Endodermal cell (in vitro differentiated cells): Measurements from ENCODE around the gene ELANE. TPM values are rescaled to one million over a fixed set of nuclear protein-coding genes. Genes with fewer than 3 reads are reported as not detected.

Experiments used
- DNase-seq: peaks from one replicate; pipeline ENCODE4 v3.0.0-alpha.2; 2017
- H3K27ac ChIP-seq: 2 replicates; pipeline ENCODE4 v1.5.1; 2013; ENCODE audit warnings: mild to moderate bottlenecking, low read depth, low read length, moderate library complexity
- H3K27me3 ChIP-seq: 2 replicates; pipeline ENCODE4 v1.6.1; 2013; ENCODE audit warnings: mild to moderate bottlenecking, low read length, moderate library complexity; ENCODE audit not compliant: insufficient read depth, control insufficient read depth, poor library complexity, severe bottlenecking
- H3K36me3 ChIP-seq: 2 replicates; pipeline ENCODE4 v1.7.0; 2013; ENCODE audit warnings: mild to moderate bottlenecking, low read length, moderate library complexity; ENCODE audit not compliant: control insufficient read depth, insufficient read depth
- H3K4me1 ChIP-seq: one replicate; pipeline ENCODE4 v1.7.0; 2013; ENCODE audit warnings: low read length; ENCODE audit not compliant: control insufficient read depth, insufficient read depth
- H3K4me3 ChIP-seq: 2 replicates; pipeline ENCODE4 v1.5.1; 2013; ENCODE audit warnings: mild to moderate bottlenecking, low read length, moderate library complexity
- H3K9ac ChIP-seq: 2 replicates; pipeline ENCODE4 v1.6.1; 2013; ENCODE audit warnings: mild to moderate bottlenecking, low read length, moderate library complexity; ENCODE audit not compliant: poor library complexity, severe bottlenecking; ENCODE audit errors: extremely low read depth
- H3K9me3 ChIP-seq: 2 replicates; pipeline ENCODE4 v1.6.1; 2013; ENCODE audit warnings: mild to moderate bottlenecking, low read length, moderate library complexity; ENCODE audit not compliant: control insufficient read depth
- H3K27ac Mint-ChIP-seq: 2 replicates; pipeline ENCODE4 v1.8.0; 2020; ENCODE audit warnings: mixed read lengths
- H3K27me3 Mint-ChIP-seq: 2 replicates; pipeline ENCODE4 v1.8.0; 2021; ENCODE audit warnings: mild to moderate bottlenecking, mixed read lengths; ENCODE audit not compliant: insufficient read depth
- H3K36me3 Mint-ChIP-seq: 2 replicates; pipeline ENCODE4 v1.8.0; 2020; ENCODE audit warnings: low read depth, mixed read lengths
- H3K4me1 Mint-ChIP-seq: 2 replicates; pipeline ENCODE4 v1.8.0; 2020; ENCODE audit warnings: mixed read lengths
- H3K4me3 Mint-ChIP-seq: 2 replicates; pipeline ENCODE4 v1.8.0; 2020; ENCODE audit warnings: mild to moderate bottlenecking, moderate library complexity, mixed read lengths
- H3K9me3 Mint-ChIP-seq: 2 replicates; pipeline ENCODE4 v1.8.0; 2020; ENCODE audit warnings: mild to moderate bottlenecking, mixed read lengths
- CTCF ChIP-seq: fragments of 200-600 bp; sonication (generic); conservative IDR thresholded peaks from 2 replicates; pipeline ENCODE4 v1.5.0; 2021; ENCODE audit warnings: antibody characterized with exemption, mild to moderate bottlenecking
- WGBS, 2 experiments: methylation state at CpG; one replicate each; pipeline versions ENCODE4 v1.1.5 to v1.1.7; 2013; ENCODE audit warnings: missing lambda C conversion rate in 2 of 2, mixed read lengths in 1 of 2; ENCODE audit not compliant: insufficient coverage in 1 of 2, insufficient read length in 1 of 2; 5-methylcytosine and 5-hydroxymethylcytosine counted together
- total RNA-seq, 2 donors: library from RNA; stranded (reverse); fragmentation: NEBNext Ultra II Directional in 1 of 2; extraction: Animal tissue kit (Norgen Biotek cat#: 25700) in 1 of 2; gene quantifications; 2 replicates in 1 of 2; 3 replicates in 1 of 2; pipeline ENCODE4 v1.2.1, GENCODE V29; 2021

ELANE gene
- total RNA-seq, 2 donors from 2014 or later, result not detected

DNA sequence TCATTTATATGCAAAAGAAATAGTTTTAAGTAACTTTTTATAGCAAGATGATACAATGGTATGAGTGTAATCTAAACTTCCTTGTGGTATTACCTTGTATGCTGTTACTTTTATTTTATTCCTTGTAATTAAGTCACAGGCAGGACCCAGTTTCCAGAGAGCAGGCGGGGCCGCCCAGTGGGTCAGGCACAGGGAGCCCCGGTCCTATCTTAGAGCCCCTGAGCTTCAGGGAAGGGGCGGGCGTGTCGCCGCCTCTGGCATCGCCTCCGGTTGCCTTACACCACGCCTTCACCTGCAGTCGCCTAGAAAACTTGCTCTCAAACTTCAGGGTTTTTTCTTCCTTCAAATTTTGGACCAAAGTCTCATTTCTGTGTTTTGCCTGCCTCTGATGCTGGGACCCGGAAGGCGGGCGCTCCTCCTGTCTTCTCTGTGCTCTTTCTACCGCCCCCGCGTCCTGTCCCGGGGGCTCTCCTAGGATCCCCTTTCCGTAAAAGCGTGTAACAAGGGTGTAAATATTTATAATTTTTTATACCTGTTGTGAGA is 40.5 kb upstream of the ELANE start:
- TF ChIP-seq CTCF, result no peak
- peak; percentile 56 for DNase-seq
- H3K36me3 ChIP-seq, result peaks cover 57% of the 10 kb centered on the region
- no peak overlapping the region for H3K27ac ChIP-seq
- no peaks in the 10 kb centered on the region for H3K9me3 ChIP-seq
- no peak overlapping the region for H3K4me3 ChIP-seq
- Mint-ChIP-seq H3K4me3 (no peak overlapping the region), H3K4me1 (no peaks in the 10 kb centered on the region), H3K9me3 (no peaks in the 10 kb centered on the region), H3K27me3 (no peaks in the 10 kb centered on the region), H3K27ac (no peak overlapping the region), H3K36me3 (peaks cover 61% of the 10 kb centered on the region)
- WGBS, 2 experiments, result 95 to 98% methylated on average over 11 to 20 of the region's 20 CpGs
- no peak overlapping the region for H3K9ac ChIP-seq
- no peaks in the 10 kb centered on the region for H3K4me1 ChIP-seq
- H3K27me3 ChIP-seq, result no peaks in the 10 kb centered on the region

DNA sequence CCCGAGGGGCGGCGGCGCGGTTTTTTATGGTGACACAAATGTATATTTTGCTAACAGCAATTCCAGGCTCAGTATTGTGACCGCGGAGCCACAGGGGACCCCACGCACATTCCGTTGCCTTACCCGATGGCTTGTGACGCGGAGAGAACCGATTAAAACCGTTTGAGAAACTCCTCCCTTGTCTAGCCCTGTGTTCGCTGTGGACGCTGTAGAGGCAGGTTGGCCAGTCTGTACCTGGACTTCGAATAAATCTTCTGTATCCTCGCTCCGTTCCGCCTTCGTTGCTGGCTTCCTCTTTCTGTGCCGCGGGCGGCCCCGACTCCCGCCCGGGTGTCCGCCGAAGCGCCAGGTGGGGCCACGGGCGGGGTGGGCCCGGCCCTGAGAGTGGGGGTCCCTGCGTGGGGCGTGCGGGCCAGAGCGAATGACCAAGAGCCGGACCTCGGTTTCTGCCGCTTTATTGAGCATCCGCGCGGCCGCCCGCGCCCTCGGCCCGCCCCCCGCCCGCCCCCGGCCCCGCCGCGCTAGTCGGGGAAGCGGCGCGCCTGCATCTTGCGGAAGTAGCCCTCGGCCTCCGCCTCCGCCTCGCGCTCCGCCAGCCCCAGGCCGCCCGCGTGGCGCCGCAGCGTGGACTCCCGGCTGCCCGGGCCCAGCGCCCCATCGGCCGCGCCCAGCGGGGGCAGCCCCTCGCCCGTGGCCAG is 39.9 kb upstream of the ELANE start:
- 97% methylated on average over 62 to 77 of the region's 80 CpGs for WGBS, 2 experiments
- Histone ChIP-seq H3K27ac (no peak overlapping the region), H3K27me3 (no peaks in the 10 kb centered on the region), H3K9me3 (no peaks in the 10 kb centered on the region), H3K4me3 (no peak overlapping the region), H3K9ac (no peak overlapping the region), H3K4me1 (no peaks in the 10 kb centered on the region), H3K36me3 (peaks cover 50% of the 10 kb centered on the region)
- Mint-ChIP-seq H3K27me3 (no peaks in the 10 kb centered on the region), H3K4me3 (no peak overlapping the region), H3K4me1 (no peaks in the 10 kb centered on the region), H3K9me3 (no peaks in the 10 kb centered on the region), H3K36me3 (peaks cover 60% of the 10 kb centered on the region), H3K27ac (no peak overlapping the region)
- TF ChIP-seq CTCF, result no peak
- peak; percentile 55 for DNase-seq

GRCh38 chr19:812747-813218 is 39.3 kb upstream of the ELANE start:
- Histone ChIP-seq H3K36me3 (peaks cover 45% of the 10 kb centered on the region), H3K9ac (no peak overlapping the region), H3K27me3 (no peaks in the 10 kb centered on the region), H3K9me3 (no peaks in the 10 kb centered on the region), H3K27ac (no peak overlapping the region), H3K4me3 (no peak overlapping the region), H3K4me1 (no peaks in the 10 kb centered on the region)
- 96 to 98% methylated on average over 53 to 72 of the region's 72 CpGs for WGBS, 2 experiments
- TF ChIP-seq CTCF, result no peak
- Mint-ChIP-seq H3K36me3 (peaks cover 55% of the 10 kb centered on the region), H3K4me1 (no peaks in the 10 kb centered on the region), H3K27ac (no peak overlapping the region), H3K4me3 (no peak overlapping the region), H3K9me3 (no peaks in the 10 kb centered on the region), H3K27me3 (no peaks in the 10 kb centered on the region)
- DNase-seq, result peak; percentile 55
